A549 (cell line): ENCODE data around the gene CEND1. TPM values are rescaled to one million over a fixed set of nuclear protein-coding genes. Genes with fewer than 3 reads are reported as not detected.
A peak's percentile ranks its signal among the peaks of the same experiment; 100 is the strongest.

Source experiments
- ATAC-seq, 2 experiments: fragments of 200-7000 bp in 1 of 2; fragments of >200 bp in 1 of 2; cut with Nextera tagmentation in 1 of 2; cut with Tn5 transposase in 1 of 2; 3 replicates each; pipeline versions ENCODE4 v1.8.0 to v1.9.1; 2018 to 2020; ENCODE audit warnings: mild to moderate bottlenecking in 1 of 2, moderate library complexity in 1 of 2
- CTCF ChIA-PET: fragments of 300-600 bp; sonication (Branson Sonifier 250); formaldehyde crosslinking; extraction: SDS; loops from one replicate; lab custom pipeline; 2021; ENCODE audit warnings: antibody characterized with exemption, inconsistent platforms; lab: Yijun Ruan, JAX
- POLR2A ChIA-PET: fragments of 350-600 bp; formaldehyde crosslinking; extraction: SDS; loops from one replicate; lab custom pipeline; 2021; ENCODE audit warnings: antibody characterized with exemption, inconsistent platforms; lab: Yijun Ruan, JAX
- DNase-seq, 2 experiments: peaks; one replicate each; pipeline versions ENCODE4 v3.0.0 to v3.0.0-alpha.2; 2011 to 2016; ENCODE audit warnings: low read depth in 1 of 2, low spot score in 1 of 2
- FAIRE-seq: peaks from 2 replicates; lab custom pipeline; 2011; peaks lifted over from hg19 to GRCh38; lab: Jason Lieb, UNC
- H3K27ac ChIP-seq, 2 experiments: fragments of >200 bp; sonication (Bioruptor Twin); formaldehyde crosslinking; 3 replicates each; pipeline ENCODE4 v1.5.1; 2016 to 2017
- H3K4me1 ChIP-seq: fragments of >200 bp; sonication (Bioruptor Twin); formaldehyde crosslinking; 3 replicates; pipeline ENCODE4 v1.6.1; 2016
- H3K4me2 ChIP-seq: fragments of >200 bp; sonication (Bioruptor Twin); formaldehyde crosslinking; 3 replicates; pipeline ENCODE4 v1.6.1; 2016
- H3K4me3 ChIP-seq: fragments of >200 bp; sonication (Bioruptor Twin); formaldehyde crosslinking; 3 replicates; pipeline ENCODE4 v1.5.1; 2016
- H3K9me3 ChIP-seq: fragments of >200 bp; sonication (Bioruptor Twin); formaldehyde crosslinking; 3 replicates; pipeline ENCODE4 v1.6.1; 2016
- BCL3 ChIP-seq: fragments of >200 bp; sonication (Bioruptor Twin); formaldehyde crosslinking; IDR thresholded peaks from 3 replicates; pipeline ENCODE4 v1.6.1; 2016
- BHLHE40 ChIP-seq: IDR thresholded peaks from 2 replicates; pipeline ENCODE4 v1.6.1; 2012; ENCODE audit warnings: low read depth, low read length, inconsistent platforms
- CBX2 ChIP-seq: fragments of 200-600 bp; sonication (generic); IDR thresholded peaks from 2 replicates; pipeline ENCODE4 v1.6.1; 2016; ENCODE audit warnings: low read depth, mild to moderate bottlenecking, borderline replicate concordance
- CTCF ChIP-seq: fragments of >200 bp; sonication (Bioruptor Twin); formaldehyde crosslinking; IDR thresholded peaks from 3 replicates; pipeline ENCODE4 v1.5.1; 2016
- EHMT2 ChIP-seq: fragments of 200-600 bp; sonication (generic); IDR thresholded peaks from 2 replicates; pipeline ENCODE4 v1.6.1; 2016; ENCODE audit warnings: antibody characterized with exemption, low read depth, mild to moderate bottlenecking, moderate library complexity
- FOSB ChIP-seq: fragments of 250-450 bp; sonication (Bioruptor Pico); IDR thresholded peaks from 2 replicates; pipeline ENCODE4 v1.5.0; 2020; ENCODE audit warnings: mild to moderate bottlenecking, moderate library complexity
- GATA3 ChIP-seq: IDR thresholded peaks from 2 replicates; pipeline ENCODE4 v1.6.1; 2012; ENCODE audit warnings: borderline replicate concordance
- HEYL ChIP-seq: fragments of 250-450 bp; sonication (Bioruptor Pico); IDR thresholded peaks from 2 replicates; pipeline ENCODE4 v1.8.0; 2021; ENCODE audit warnings: mild to moderate bottlenecking, moderate library complexity
- HOXB13 ChIP-seq: fragments of 250-450 bp; sonication (Bioruptor Pico); IDR thresholded peaks from 2 replicates; pipeline ENCODE4 v1.5.0; 2020; ENCODE audit warnings: low read depth, mild to moderate bottlenecking, moderate library complexity
- JUN ChIP-seq, 2 experiments: fragments of >200 bp; sonication (Bioruptor Twin); formaldehyde crosslinking; IDR thresholded peaks; 2 replicates in 1 of 2; 3 replicates in 1 of 2; pipeline ENCODE4 v1.6.1; 2016 to 2017
- MYC ChIP-seq: IDR thresholded peaks from 2 replicates; pipeline ENCODE4 v1.6.1; 2012; ENCODE audit warnings: mild to moderate bottlenecking, inconsistent platforms, low read length, improper control_type of control experiment, borderline replicate concordance
- PBX3 ChIP-seq: IDR thresholded peaks from 2 replicates; pipeline ENCODE4 v1.6.1; 2012
- POLR2A ChIP-seq: IDR thresholded peaks from 2 replicates; pipeline ENCODE4 v1.6.1; 2012; ENCODE audit warnings: mild to moderate bottlenecking, low read length
- POLR2AphosphoS2 ChIP-seq: conservative IDR thresholded peaks from 2 replicates; pipeline ENCODE4 v1.6.1; 2012; ENCODE audit warnings: low read length, improper control_type of control experiment, inconsistent platforms
- RAD21 ChIP-seq, 2 experiments: fragments of >200 bp in 1 of 2; sonication (Bioruptor Twin) in 1 of 2; formaldehyde crosslinking in 1 of 2; IDR thresholded peaks in 1 of 2; conservative IDR thresholded peaks in 1 of 2; 2 replicates in 1 of 2; 3 replicates in 1 of 2; pipeline ENCODE4 v1.6.1; 2012 to 2018; ENCODE audit warnings: inconsistent platforms in 1 of 2
- SMC3 ChIP-seq: fragments of >200 bp; sonication (Bioruptor Twin); formaldehyde crosslinking; IDR thresholded peaks from 3 replicates; pipeline ENCODE4 v1.6.1; 2018; ENCODE audit warnings: inconsistent platforms
- SREBF2 ChIP-seq: fragments of 450-650 bp; IDR thresholded peaks from 2 replicates; pipeline ENCODE4 v1.6.1; 2014; ENCODE audit warnings: mild to moderate bottlenecking, moderate library complexity
- TP53 ChIP-seq: fragments of 250-450 bp; sonication (Bioruptor Pico); IDR thresholded peaks from 2 replicates; pipeline ENCODE4 v1.5.0; 2021; ENCODE audit warnings: mild to moderate bottlenecking, moderate library complexity
- ZC3H11A ChIP-seq: fragments of 450-650 bp; IDR thresholded peaks from 2 replicates; pipeline ENCODE4 v1.6.1; 2014; ENCODE audit warnings: antibody characterized with exemption, mild to moderate bottlenecking
- ZNF302 ChIP-seq: fragments of 250-450 bp; sonication (Bioruptor Pico); IDR thresholded peaks from 2 replicates; pipeline ENCODE4 v1.9.0; 2021; ENCODE audit warnings: inconsistent platforms, mild to moderate bottlenecking, moderate library complexity
- WGBS: methylation state at CpG from one replicate; pipeline ENCODE4 v1.1.6; 2017; ENCODE audit errors: missing lambda C conversion rate; 5-methylcytosine and 5-hydroxymethylcytosine counted together
- polyA plus RNA-seq, 4 experiments: library from polyadenylated mRNA; depleted of rRNA in 3 of 4; stranded (reverse); fragments of >200 nt; fragmentation: RNase III in 1 of 4; extraction: RNeasy Plus Mini Kit Qiagen cat#74134 plus additional on column Dnase treatment in 1 of 4; gene quantifications; 2 replicates in 3 of 4; 3 replicates in 1 of 4; pipeline ENCODE4 v1.2.3, GENCODE V29; 2011 to 2017
- TF ChIP-seq, protein P1 (sequence below): fragments of 450-650 bp; IDR thresholded peaks from 2 replicates; pipeline ENCODE4 v1.6.1; 2014; ENCODE audit warnings: antibody characterized with exemption
- TF ChIP-seq, protein P2 (sequence below): fragments of 200-600 bp; sonication (generic); IDR thresholded peaks from 2 replicates; pipeline ENCODE4 v1.6.1; 2016; ENCODE audit warnings: antibody characterized with exemption, mild to moderate bottlenecking, moderate library complexity
- TF ChIP-seq, protein P3 (sequence below): IDR thresholded peaks from 2 replicates; pipeline ENCODE4 v1.6.1; 2012; ENCODE audit warnings: low read depth, borderline replicate concordance
- TF ChIP-seq, protein P4 (sequence below): fragments of 250-450 bp; sonication (Bioruptor Pico); IDR thresholded peaks from 2 replicates; pipeline ENCODE4 v1.5.0; 2021; ENCODE audit warnings: mild to moderate bottlenecking, moderate library complexity, borderline replicate concordance
- TF ChIP-seq, protein P5 (sequence below): IDR thresholded peaks from 2 replicates; pipeline ENCODE4 v1.6.1; 2012

The CEND1 gene
- polyA plus RNA-seq, 2 of the 4 experiments (the other 2 are of a cell fraction): 1.0 TPM; not detected in 1

DNA sequence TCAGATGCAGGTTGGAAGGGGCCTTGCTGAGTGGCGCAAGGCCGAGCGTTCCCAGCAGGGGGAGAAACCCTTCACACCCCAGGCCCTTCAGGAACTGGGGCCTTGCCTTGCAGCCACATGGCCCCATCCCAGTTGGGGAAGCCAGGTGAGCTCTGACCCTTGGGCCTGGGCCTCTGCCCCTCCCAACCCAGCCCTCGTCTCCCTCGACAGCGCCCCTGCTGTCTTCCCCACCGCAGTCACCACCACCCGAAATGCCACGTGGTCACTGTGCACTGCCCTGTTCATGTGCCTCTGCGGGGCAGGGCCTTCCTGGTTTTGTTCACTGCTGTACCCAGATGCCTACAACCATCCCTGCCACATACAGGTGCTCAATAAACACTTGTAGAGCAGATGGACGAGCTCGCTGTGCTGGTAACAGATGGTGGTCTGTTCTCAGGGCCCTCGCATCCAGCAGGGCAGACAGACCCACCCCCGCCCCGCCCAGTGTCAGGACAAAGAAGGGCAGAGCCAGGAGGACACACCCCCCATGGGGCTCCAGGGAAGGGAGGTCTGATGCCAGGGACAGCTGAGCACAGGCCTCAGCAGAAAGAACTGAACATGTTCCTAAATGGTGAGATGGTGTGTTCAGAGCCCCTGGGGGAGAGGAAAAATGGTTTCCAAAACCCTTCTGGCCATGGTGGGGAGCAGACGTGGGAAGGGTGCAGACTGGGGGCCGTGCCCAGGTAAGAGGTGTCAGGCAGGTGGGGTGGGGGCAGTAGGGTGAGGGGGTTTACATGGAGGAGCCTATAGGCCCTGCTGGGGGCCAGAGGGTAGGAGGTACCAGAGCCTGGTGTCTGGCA is 48.8 kb upstream of the CEND1 start:
- DNase-seq: peak; percentile 56 to 86
- Histone ChIP-seq H3K4me3 (no peak overlapping the region), H3K27ac (peak overlapping the region; percentile 61 to 99), H3K4me1 (peaks cover 66% of the 10 kb centered on the region), H3K9me3 (no peaks in the 10 kb centered on the region), H3K4me2 (peak overlapping the region; percentile 92)
- 18% methylated on average over 13 of the region's 17 CpGs for WGBS
- ChIA-PET POLR2A (interaction anchor here (3.4 kb wide), 1 partner anchor 19 kb away, joined by 16 read pairs; the partner anchor contains the start of gene PNPLA2), CTCF (interaction anchor here (0.9 to 3.7 kb wide), 5 partner anchors 8 to 21 kb away, joined by 3 to 21 read pairs (median 3); partner anchors contain the start of gene CRACR2B)
- ATAC-seq: peak; percentile 8 to 16; a peak in 5 of 6 replicates
- TF ChIP-seq BHLHE40 (no peak), HEYL (no peak), POLR2AphosphoS2 (peak; percentile 25), PBX3 (peak; percentile 87), SMC3 (no peak), ZNF302 (CRISPR knock-in tag) (no peak), JUN (IDR thresholded peaks at IDR 0.05) (peak in 1 of 2 experiments; percentile 69; a peak in 4 of 5 replicates), EHMT2 (no peak), FOSB (peak; percentile 41; the same call in 1 of the 2 replicates), BCL3 (peak; percentile 24; the same call in 1 of the 3 replicates), POLR2A (peak; percentile 41), CBX2 (no peak), SREBF2 (no peak), GATA3 (peak; percentile 7; the same call in 1 of the 2 replicates), TP53 (peak; percentile 24; the same call in 1 of the 2 replicates), MYC (peak; percentile 71; the same call in 1 of the 2 replicates), RAD21 (conservative IDR thresholded peaks at IDR 0.05 in 1 of 2, IDR thresholded peaks at IDR 0.05 in 1 of 2) (no peak), CTCF (peak; percentile 35; the same call in 2 of the 3 replicates), HOXB13 (CRISPR knock-in tag) (no peak), ZC3H11A (no peak)
- TF ChIP-seq, protein P1, sequence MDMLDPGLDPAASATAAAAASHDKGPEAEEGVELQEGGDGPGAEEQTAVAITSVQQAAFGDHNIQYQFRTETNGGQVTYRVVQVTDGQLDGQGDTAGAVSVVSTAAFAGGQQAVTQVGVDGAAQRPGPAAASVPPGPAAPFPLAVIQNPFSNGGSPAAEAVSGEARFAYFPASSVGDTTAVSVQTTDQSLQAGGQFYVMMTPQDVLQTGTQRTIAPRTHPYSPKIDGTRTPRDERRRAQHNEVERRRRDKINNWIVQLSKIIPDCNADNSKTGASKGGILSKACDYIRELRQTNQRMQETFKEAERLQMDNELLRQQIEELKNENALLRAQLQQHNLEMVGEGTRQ: peak; percentile 79
- TF ChIP-seq, protein P2, sequence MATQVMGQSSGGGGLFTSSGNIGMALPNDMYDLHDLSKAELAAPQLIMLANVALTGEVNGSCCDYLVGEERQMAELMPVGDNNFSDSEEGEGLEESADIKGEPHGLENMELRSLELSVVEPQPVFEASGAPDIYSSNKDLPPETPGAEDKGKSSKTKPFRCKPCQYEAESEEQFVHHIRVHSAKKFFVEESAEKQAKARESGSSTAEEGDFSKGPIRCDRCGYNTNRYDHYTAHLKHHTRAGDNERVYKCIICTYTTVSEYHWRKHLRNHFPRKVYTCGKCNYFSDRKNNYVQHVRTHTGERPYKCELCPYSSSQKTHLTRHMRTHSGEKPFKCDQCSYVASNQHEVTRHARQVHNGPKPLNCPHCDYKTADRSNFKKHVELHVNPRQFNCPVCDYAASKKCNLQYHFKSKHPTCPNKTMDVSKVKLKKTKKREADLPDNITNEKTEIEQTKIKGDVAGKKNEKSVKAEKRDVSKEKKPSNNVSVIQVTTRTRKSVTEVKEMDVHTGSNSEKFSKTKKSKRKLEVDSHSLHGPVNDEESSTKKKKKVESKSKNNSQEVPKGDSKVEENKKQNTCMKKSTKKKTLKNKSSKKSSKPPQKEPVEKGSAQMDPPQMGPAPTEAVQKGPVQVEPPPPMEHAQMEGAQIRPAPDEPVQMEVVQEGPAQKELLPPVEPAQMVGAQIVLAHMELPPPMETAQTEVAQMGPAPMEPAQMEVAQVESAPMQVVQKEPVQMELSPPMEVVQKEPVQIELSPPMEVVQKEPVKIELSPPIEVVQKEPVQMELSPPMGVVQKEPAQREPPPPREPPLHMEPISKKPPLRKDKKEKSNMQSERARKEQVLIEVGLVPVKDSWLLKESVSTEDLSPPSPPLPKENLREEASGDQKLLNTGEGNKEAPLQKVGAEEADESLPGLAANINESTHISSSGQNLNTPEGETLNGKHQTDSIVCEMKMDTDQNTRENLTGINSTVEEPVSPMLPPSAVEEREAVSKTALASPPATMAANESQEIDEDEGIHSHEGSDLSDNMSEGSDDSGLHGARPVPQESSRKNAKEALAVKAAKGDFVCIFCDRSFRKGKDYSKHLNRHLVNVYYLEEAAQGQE: no peak
- TF ChIP-seq, protein P3, sequence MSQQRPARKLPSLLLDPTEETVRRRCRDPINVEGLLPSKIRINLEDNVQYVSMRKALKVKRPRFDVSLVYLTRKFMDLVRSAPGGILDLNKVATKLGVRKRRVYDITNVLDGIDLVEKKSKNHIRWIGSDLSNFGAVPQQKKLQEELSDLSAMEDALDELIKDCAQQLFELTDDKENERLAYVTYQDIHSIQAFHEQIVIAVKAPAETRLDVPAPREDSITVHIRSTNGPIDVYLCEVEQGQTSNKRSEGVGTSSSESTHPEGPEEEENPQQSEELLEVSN: peak; percentile 70; the same call in 1 of the 2 replicates
- TF ChIP-seq, protein P4, sequence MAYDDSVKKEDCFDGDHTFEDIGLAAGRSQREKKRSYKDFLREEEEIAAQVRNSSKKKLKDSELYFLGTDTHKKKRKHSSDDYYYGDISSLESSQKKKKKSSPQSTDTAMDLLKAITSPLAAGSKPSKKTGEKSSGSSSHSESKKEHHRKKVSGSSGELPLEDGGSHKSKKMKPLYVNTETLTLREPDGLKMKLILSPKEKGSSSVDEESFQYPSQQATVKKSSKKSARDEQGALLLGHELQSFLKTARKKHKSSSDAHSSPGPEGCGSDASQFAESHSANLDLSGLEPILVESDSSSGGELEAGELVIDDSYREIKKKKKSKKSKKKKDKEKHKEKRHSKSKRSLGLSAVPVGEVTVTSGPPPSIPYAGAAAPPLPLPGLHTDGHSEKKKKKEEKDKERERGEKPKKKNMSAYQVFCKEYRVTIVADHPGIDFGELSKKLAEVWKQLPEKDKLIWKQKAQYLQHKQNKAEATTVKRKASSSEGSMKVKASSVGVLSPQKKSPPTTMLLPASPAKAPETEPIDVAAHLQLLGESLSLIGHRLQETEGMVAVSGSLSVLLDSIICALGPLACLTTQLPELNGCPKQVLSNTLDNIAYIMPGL (CRISPR knock-in tag): no peak
- TF ChIP-seq, protein P5, sequence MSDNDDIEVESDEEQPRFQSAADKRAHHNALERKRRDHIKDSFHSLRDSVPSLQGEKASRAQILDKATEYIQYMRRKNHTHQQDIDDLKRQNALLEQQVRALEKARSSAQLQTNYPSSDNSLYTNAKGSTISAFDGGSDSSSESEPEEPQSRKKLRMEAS: peak; percentile 98
- no peak for FAIRE-seq
